HG02623 (cell line): ENCODE data around the gene ADGRG3.

Experiments used
- ATAC-seq: cut with Tn5 transposase; IDR thresholded peaks from one replicate; pipeline ENCODE4 v1.9.1; 2021; ENCODE audit warnings: moderate library complexity; ENCODE audit not compliant: unreplicated experiment

The ADGRG3 gene

DNA sequence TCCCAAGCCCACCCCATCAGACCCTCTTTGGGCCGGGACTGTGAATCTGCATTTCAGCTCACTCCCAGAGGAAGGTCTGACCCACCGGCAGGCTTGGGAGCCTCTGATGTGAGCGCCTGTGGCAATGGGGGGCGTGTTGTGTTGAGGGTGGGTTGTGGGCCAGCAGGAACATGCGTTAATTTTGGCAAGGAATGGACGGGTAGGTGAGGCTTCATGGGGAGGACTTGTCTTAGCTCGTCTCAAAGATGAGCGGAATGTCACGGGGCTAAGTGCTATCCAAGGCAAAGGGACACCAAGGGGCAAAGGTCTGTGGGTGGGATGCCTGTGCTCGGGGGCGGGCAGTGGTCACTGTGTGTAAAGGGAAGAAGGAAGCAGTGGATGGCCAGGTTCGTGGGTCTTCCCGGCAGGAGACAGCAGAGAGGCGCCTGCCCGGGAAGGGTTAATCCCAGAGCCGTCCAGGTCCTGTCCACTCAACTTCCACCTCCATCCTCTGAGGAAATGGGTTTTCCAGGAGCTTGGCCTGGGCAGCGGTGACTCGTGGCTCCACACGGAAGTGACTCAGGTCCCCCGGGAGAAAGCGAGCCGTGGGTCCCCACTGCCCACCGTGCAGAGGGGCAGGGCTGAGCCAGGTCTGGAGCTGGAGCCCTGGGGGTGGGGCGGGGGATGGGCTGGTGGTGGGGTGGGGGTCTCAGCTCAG lies 22.3 kb upstream of the ADGRG3 start:
- no peak for ATAC-seq

DNA sequence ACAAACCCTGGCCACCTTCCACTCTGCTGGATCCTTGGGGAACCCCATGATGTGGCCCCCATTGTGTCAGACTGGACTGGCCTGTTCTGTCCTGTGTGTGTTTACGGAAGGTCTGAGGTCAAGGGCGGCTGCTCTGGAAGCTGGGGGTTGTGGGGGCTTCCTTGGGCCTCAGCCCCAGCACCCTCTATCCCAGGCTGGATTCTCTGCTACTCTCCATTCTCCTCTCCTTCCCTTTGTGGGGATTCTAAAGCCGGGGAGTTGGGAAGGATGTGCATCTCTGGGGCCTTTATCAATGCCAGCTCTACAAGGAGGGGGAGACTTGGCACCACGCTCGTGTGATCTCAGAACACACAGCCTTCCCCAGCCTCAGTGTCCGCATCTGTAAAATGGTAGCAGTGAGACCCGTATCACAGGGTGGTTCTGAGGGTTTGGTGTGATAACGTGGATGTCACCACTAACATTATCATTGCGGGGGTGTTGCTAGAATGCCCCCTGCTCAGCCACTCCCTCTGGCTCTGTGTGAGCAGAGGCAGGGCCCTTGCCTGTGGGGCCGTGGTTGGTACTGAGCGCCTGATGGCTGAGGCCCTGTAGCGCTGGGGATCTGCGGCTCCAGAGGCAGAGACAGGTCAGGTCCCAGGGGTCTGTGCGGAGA lies 21.6 kb upstream of the ADGRG3 start:
- ATAC-seq = no peak

DNA sequence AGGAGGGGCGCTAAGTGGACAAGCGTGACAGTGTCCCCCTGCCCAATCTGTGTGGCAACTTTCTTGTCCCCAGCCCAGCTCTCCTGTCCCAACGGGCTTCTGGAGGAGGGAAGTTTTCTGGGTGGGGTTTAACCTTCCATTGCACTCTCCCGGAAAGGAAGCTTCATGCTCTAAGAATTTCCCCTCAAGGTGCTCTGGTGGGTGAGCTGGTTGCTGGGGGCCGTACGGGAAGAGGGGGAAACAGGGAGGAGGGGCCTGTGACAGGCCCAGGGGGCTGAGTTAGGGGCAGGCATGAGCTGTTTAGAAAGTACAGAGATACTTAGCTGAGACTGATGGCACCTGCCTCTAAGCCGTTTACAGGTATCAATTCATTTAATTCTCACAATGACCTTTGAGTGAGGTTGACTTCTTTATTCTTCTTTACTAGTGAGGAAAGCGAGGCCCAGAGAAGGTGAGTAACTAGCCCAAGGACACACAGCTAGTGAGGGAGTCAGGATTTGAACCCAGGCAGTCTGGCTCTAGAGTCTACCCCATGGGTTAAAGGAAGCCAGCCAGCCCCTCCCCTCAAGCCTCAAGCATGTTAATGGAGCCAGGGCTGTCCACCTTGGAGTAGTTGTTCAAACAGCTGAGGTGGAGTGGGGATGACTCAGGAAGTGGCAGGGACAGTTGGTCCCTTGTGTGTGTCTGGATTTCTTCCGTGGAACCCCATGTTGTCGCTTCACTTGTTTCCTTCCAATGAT lies 20.8 kb upstream of the ADGRG3 start:
- ATAC-seq = no peak

DNA sequence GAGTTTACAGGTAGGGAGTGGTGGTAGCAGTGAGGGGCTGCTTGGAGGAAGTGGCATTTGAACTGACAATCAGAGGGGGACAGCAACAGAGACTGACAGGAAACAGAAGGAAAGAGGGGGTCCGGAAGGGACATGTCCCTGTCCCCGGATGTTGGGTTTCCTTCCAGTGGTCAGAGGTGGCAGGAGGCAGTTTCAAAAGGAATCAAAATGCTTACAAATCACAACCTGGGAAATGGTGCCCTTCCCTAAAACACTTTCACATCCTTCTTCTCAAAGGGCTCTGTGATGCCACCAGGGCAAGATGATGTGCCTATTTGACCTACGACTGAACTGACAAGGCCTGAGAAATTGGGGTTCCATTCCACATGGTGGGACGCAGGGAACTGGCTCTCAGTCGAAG lies 20.0 kb upstream of the ADGRG3 start:
- ATAC-seq = no peak

DNA sequence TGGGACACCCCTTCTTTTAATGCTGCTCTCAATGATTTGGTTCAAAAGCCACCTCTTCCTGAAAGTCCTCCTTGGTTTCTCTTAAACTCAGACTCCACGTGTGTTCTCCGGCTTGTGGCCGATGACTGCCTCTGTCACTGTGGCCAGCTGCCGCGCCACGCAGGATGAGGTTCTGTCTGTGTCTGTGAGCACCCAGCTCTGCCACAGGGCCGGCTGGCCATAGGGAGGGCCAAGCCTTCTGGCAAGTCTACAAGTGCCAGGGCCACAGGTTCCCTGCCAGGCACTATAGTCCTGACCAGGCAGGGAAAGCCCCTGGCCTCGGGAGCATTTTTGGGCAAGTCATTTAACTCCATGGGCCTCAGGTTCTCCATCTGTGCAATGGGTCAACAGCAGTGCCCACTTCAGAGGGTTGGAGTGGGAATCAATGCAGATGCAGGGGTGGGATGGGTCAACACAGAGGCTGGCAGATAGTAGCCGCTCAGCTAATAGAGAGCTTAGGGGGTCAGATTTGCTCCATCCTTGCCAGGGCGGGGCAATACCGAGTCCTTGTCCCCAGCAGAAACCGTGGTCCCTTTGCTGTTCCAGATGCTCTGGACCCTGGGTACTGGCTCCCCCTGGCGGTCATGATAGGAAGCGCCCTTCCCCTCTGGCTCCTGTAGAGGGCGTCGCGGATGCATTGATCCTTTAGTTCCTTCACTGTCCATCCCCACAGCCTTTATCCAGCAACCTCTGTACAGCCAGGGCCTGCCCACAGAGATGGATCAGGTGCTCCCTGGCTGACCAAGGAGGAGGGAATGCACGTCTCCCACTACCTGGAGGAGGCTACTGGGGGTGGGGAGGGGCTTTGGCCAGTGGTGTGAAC lies 19.3 kb upstream of the ADGRG3 start:
- peak; percentile 47 for ATAC-seq

DNA sequence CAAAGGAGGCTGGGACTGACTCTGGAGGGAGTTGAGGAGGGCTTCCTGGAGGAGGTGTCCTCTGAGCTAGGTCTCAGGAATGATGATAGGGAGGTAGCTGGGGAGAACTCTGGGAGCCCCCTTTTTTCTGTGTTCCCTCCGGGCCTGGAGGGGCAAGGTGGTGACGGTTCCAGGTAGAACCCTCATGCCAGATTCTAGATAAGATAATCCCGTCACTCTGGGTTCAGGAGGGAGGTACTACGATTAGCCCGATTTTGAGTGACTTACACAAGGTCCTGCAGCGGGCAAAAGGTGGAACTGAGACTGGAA lies 18.7 kb upstream of the ADGRG3 start:
- no peak for ATAC-seq

DNA sequence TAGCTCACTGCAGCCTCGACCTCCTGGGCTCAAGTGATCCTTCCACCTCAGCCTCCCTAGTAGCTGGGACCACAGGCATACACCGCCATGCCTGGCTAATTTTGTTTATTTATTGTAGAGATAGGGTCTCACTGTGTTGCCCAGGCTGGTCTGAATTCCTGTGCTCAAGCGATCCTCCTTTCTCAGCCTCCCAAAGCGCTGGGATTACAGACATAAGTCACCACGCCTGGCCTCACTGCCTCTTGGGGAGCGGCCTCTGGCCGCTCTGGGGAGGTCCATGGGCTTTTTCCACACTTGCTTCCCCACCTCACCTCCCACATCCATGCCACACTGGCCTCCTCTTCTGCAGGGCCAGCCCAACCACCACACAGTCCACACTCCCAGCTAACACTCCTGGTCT lies 18.3 kb upstream of the ADGRG3 start:
- no peak for ATAC-seq

DNA sequence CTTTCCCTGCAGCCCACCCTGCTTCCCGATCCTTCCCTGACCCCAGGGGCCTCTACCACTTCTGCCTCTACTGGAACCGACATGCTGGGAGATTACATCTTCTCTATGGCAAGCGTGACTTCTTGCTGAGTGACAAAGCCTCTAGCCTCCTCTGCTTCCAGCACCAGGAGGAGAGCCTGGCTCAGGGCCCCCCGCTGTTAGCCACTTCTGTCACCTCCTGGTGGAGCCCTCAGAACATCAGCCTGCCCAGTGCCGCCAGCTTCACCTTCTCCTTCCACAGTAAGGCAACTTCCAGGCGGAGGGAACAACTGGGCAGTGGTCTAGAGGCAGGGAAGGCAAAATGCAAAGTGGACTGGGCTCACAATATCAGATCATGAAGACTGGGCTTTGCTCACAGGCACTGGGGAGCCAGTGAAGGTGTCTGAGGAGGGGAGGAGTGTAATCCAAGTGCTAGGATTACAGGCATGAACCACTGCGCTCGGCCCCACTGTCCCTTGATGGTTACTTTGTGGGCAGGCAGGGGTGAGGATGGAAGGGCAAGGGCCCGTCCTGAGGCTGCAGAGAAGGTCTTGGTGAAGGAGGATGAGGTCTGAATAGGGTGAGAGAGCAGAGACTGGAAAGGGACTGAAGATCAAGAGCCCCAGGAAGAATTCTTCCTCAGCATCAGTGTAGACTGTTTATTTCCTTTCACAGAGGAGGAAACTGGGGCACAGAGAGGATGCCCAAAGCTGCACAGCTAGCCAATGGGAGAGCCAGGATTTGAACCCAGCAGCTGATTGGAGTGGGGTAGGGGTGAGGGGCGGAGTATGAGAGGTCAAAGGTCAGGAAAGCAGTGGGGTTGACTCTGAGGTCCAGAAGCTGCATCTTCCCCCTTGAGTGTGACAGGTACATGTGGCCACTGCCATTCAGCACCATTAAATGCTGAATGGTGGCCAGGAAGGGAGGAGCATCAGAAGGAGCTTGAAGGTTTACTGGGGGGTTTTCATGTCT lies 16.5 kb upstream of the ADGRG3 start:
- ATAC-seq = no peak

DNA sequence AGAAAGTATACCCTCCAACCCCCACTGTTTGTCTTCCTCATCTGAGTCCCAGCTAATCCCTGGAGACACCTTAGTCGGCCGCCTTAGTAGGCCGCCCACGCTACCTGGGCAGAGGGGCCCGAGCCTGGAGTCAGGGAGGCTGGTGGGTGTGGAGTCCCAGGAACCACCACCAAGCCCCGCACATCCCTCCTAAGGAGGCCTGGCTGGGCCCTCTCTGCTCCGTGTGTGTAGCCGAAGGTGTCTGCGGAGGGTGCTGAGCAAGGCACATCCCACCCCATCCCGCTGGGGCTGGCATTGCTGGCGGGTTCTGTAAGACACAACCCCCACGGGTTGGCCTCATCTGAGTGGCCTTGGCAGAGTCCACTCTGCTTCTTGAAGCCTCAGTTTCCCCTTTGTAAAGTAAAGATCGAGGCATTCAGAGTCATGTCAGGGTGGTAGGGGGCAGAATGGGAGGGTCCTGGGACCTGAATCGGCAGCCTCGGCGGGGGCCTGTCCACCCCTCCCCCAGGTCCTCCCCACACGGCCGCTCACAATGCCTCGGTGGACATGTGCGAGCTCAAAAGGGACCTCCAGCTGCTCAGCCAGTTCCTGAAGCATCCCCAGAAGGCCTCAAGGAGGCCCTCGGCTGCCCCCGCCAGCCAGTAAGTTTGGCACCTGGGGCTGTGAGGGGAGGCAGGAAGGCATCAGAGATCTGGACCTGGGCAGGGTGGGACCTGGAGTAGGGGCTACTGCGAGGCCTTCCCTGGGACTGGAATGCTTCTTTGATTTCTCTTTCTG lies 15.2 kb upstream of the ADGRG3 start:
- no peak for ATAC-seq

DNA sequence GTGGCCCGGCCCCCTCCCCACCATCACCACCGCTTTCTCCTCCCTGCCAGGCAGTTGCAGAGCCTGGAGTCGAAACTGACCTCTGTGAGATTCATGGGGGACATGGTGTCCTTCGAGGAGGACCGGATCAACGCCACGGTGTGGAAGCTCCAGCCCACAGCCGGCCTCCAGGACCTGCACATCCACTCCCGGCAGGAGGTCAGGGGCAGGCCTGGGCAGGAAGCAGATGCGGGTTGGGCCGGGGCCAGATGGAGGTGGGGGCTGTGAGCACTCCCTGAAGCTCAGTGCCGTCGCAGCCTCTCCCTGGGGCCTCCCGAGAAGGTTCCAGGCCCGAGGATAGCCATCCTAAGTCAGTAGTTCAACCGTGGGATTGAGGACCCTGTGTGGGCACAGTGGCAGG lies 14.2 kb upstream of the ADGRG3 start:
- ATAC-seq = no peak

DNA sequence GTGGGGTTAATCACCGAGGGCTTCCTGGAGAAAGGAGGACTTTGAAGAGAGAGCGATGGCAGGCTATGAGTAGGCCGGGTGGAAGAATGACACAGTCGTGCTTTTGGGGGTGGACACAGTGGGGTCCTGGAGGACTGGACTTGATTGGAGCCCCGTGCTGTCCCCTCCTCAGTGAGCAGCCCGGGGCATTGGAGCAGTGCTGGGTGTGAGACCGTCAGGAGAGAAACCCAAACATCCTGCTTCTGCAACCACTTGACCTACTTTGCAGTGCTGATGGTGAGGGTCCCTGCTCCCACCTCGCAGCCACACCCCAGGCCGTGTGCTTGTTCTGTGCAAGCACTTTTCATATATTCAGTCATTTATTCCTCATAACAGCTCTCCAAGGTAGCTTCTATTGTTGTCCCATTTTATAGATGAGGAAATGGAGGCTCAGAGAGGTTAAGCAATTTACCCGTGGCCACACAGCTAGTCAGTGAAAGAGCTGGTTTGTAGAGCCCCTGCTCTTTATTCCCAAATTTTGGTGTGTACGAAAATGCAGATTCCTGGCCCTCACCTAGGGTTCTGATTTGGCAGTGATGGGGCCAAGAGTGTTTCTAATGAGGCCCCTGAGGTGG lies 11.7 kb upstream of the ADGRG3 start:
- no peak for ATAC-seq

DNA sequence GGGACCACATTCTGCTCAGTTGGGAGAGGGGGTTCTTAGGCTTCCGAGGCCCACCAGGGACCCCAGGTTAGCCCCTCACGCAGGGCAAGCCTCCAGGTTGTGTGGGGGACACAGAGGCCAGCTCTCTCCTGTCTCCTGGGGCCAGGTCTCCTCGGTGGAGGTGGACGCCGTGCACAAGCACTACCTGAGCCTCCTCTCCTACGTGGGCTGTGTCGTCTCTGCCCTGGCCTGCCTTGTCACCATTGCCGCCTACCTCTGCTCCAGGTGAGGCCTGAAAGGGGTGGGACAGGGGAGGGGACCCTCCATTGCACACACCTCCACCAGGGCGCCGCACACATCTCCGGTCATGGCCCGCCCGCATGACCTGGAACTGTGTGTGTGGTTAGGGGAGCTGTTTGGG lies 10.9 kb upstream of the ADGRG3 start:
- no peak for ATAC-seq

DNA sequence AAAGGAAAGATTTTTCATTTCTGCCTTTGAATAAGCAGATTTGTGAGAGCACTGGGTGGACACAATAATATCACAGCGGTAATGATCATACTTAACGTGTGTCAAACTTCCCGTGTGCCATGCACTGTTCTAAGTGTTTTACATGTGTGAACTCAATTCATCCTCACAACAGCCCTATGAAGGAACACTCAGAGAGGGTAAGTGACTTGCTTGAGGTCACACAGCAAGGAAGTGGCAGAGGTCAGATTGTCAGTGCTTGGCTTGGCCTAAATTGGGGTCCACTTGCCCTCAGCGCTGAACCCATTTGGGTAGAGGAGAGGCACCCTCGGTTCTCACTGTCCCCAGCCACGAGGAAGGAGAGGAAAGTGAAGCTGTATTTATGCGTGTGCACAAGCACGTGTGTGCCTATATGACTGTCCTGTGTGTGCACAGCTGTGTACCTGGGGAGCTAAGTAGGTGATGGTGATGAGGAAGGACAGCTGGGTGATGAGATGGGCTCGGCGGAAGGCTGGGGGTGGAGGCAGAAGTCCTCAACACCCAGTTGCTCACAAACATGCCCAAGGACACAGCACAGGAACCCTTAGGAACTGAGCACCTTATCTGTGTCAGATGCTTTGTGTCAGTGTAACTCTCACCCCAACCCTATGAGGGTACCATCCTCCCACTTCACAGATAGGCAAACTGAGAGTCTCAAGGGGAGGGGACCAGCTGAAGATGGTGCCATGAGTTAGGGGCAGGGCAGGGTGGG lies 9.8 kb upstream of the ADGRG3 start:
- no peak for ATAC-seq

DNA sequence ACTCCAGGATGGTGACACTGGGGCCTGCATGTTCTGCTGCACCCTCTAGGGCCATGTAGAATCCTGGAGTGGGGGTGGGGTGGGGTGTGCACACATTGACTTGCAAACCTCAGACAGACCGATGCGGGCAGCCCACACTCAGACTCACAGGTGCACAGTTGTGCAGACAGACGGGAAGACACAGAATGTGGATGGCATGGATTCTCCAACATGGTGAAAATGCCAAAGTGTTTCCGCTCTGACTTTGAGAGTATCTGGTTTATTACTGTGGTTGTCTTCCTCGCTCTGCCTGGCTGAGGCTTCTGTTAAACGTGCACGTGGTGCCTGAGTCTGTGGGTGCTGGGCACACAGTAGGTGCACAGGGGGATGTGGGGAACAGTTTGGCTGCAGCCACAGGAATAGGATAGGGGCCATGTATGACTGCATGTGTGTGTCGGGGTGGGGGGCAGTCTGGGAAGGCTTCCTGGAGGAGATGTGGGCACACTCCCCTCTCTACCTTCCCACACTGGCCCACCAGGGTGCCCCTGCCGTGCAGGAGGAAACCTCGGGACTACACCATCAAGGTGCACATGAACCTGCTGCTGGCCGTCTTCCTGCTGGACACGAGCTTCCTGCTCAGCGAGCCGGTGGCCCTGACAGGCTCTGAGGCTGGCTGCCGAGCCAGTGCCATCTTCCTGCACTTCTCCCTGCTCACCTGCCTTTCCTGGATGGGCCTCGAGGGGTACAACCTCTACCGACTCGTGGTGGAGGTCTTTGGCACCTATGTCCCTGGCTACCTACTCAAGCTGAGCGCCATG lies 9.0 kb upstream of the ADGRG3 start:
- ATAC-seq = no peak

DNA sequence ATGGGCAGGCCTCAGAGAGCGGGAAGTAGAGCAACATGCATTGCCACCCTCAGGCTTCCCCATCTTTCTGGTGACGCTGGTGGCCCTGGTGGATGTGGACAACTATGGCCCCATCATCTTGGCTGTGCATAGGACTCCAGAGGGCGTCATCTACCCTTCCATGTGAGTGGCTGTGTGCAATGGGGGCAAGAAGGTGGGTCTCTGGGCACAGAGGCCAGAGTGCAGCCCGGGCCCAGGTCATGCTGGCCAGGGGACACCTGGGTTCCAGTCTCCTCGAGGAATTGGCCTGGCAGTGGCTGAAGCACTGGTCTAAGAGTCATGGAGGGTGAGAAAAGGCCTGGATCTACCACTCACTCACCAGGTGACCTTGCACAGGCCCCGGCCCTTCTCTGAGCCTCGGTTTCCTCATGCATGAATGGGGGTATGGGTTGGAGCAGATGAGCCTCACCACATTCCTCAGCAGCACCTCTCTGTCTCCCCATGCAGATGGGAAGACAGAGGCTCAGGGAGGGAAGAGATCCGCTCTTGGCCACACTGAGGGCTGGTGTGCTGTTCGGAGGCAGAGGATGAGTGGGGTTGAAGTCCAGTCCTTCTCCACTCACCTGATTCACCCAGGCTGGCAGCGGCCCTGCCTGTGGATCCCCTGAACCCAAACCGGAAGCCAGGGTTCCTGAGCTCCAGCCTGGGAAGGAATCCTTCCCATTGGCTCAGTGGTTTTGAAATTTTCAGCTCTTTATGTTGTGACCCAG lies 7.2 kb upstream of the ADGRG3 start:
- ATAC-seq = no peak

DNA sequence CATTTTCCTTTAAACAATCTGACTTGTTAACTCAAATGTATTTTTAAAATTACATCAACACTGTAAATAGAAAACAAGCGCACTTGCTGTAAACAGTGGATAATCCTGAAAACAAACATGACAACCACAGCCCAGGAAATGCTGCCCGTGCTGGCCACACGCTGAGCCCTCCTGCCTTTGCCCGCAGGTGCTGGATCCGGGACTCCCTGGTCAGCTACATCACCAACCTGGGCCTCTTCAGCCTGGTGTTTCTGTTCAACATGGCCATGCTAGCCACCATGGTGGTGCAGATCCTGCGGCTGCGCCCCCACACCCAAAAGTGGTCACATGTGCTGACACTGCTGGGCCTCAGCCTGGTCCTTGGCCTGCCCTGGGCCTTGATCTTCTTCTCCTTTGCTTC lies 6.6 kb upstream of the ADGRG3 start:
- ATAC-seq = no peak
